CD4-positive, alpha-beta T cell (primary cell): ENCODE results near the gene DNAH2. TPM values are rescaled to one million over a fixed set of nuclear protein-coding genes. Genes with fewer than 3 reads are reported as not detected.

Source experiments
- ATAC-seq: fragments of 200-7000 bp; cut with Tn5 transposase; one replicate; pipeline ENCODE4 v1.10.0; 2022; ENCODE audit warnings: mild to moderate bottlenecking; ENCODE audit not compliant: poor library complexity
- CTCF ChIA-PET: fragments of 350-600 bp; sonication (Branson Sonifier 250); formaldehyde crosslinking; loops from one replicate; lab custom pipeline; 2021; ENCODE audit warnings: antibody characterized with exemption, inconsistent platforms; lab: Charles Lee
- POLR2A ChIA-PET: fragments of 350-600 bp; sonication (Branson Sonifier 250); formaldehyde crosslinking; loops from one replicate; lab custom pipeline; 2021; ENCODE audit warnings: antibody characterized with exemption, inconsistent platforms; lab: Charles Lee
- DNase-seq, 14 experiments: peaks; one replicate each; pipeline ENCODE4 v3.0.0-alpha.2; 2013 to 2020; ENCODE audit warnings: mixed read lengths in 2 of 14
- H3K27ac ChIP-seq, 2 donors: one replicate each; pipeline versions ENCODE4 v1.5.1 to v1.7.0; 2013; ENCODE audit warnings: low read length in 2 of 2, low read depth in 1 of 2, mild to moderate bottlenecking in 1 of 2
- H3K27me3 ChIP-seq, 2 experiments: 1 replicate in 1 of 2; 2 replicates in 1 of 2; pipeline versions ENCODE4 v1.6.1 to v1.7.0; 2013; ENCODE audit warnings: low read length in 2 of 2, control low read depth in 1 of 2, mild to moderate bottlenecking in 1 of 2, moderate library complexity in 1 of 2; ENCODE audit not compliant: insufficient read depth in 2 of 2, control insufficient read depth in 1 of 2
- H3K36me3 ChIP-seq: one replicate; pipeline ENCODE4 v1.6.1; 2013; ENCODE audit warnings: low read length, control low read depth; ENCODE audit not compliant: insufficient read depth
- H3K4me1 ChIP-seq: one replicate; pipeline ENCODE4 v1.6.1; 2013; ENCODE audit warnings: low read length, control low read depth; ENCODE audit not compliant: insufficient read depth
- H3K4me3 ChIP-seq: one replicate; pipeline ENCODE4 v1.5.1; 2013; ENCODE audit warnings: mild to moderate bottlenecking, low read length, moderate library complexity
- H3K9me3 ChIP-seq, 2 experiments: 1 replicate in 1 of 2; 2 replicates in 1 of 2; pipeline versions ENCODE4 v1.6.1 to v1.7.0; 2013; ENCODE audit warnings: low read length in 2 of 2, mild to moderate bottlenecking in 2 of 2, control low read depth in 1 of 2, moderate library complexity in 1 of 2; ENCODE audit not compliant: control insufficient read depth in 1 of 2, insufficient read depth in 1 of 2
- H3K27ac Mint-ChIP-seq: one replicate; pipeline ENCODE4 v1.8.0; 2020; ENCODE audit warnings: mixed read lengths
- H3K27me3 Mint-ChIP-seq: one replicate; pipeline ENCODE4 v1.8.0; 2021; ENCODE audit warnings: mixed read lengths
- H3K36me3 Mint-ChIP-seq: one replicate; pipeline ENCODE4 v1.8.0; 2021; ENCODE audit warnings: low read depth, mixed read lengths
- H3K4me1 Mint-ChIP-seq: one replicate; pipeline ENCODE4 v1.8.0; 2021; ENCODE audit warnings: low read depth, mixed read lengths
- H3K4me3 Mint-ChIP-seq: one replicate; pipeline ENCODE4 v1.8.0; 2020; ENCODE audit warnings: mild to moderate bottlenecking, mixed read lengths
- H3K9me3 Mint-ChIP-seq: one replicate; pipeline ENCODE4 v1.8.0; 2020; ENCODE audit warnings: mixed read lengths
- intact Hi-C, 2 experiments: fragments of 100-400 bp; cut with DNase I in 1 of 2; cut with micrococcal nuclease in 1 of 2; formaldehyde crosslinking; loops; one replicate each; pipeline versions ENCODE4 v1.15.1 to v1.9.0; 2023 to 2025; cut with DNase I, micrococcal nuclease
- total RNA-seq, 174 experiments: library from RNA in 2 of 174; stranded (reverse) in 2 of 174; gene quantifications; one replicate each; pipeline ENCODE4 v1.2.3 and lab custom pipeline; 2021 to 2026
- TF ChIP-seq, protein P1 (sequence below): fragments of 200-600 bp; IDR thresholded peaks from one replicate; pipeline ENCODE4 v1.8.0; 2022; ENCODE audit warnings: antibody characterized with exemption, mild to moderate bottlenecking

Gene DNAH2
- total RNA-seq, 2 experiments from 2014 or later: not detected

DNA sequence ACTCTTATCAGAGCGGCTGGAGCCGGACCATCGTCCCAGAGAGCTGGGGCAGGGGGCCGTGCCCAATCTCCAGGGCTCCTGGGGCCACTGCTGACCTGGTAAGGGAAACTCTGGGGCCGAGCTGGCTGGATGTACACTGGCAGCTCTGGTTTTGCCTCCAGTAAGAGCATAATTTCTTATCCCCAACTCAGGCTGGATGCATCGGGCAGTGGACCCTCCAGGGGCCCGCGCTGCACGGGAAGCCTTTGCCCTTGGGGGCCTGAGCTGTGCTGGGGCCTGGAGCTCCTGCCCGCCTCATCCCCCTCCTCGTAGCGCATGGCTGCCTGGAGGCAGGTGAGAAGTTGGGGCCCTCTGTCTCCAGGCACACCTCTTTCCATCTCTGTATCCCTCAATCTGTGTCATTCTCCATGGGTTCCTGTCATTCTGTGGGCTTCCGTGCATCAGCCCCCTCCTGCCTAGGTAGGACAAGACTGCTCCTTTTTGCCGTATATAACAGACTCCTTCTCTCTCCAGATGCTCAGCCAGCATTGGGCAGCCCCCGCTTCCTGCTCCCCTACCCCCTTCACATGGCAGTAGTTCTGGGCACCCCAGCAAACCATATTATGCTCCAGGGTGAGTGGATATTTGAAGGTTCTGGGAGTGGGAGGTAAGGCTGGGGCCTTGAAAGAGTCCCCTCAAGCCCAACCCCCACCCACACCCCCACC lies 128.0 kb downstream of the DNAH2 start:
- H3K27ac Mint-ChIP-seq: peak overlapping the region; percentile 90
- H3K4me1 ChIP-seq: peaks cover 50% of the 10 kb centered on the region
- intact Hi-C loops: loop anchor here (10.0 kb wide), 1 partner anchor 611 kb away; the partner anchor contains the start of genes DVL2 (in 2 of the 2) and PHF23 (in 2 of the 2)
- H3K9me3 ChIP-seq: no peaks in the 10 kb centered on the region
- H3K27ac ChIP-seq: peak overlapping the region; percentile 100
- H3K27me3 Mint-ChIP-seq: peaks cover 10% of the 10 kb centered on the region
- H3K36me3 ChIP-seq: peaks cover 52% of the 10 kb centered on the region
- TF ChIP-seq, protein P1, sequence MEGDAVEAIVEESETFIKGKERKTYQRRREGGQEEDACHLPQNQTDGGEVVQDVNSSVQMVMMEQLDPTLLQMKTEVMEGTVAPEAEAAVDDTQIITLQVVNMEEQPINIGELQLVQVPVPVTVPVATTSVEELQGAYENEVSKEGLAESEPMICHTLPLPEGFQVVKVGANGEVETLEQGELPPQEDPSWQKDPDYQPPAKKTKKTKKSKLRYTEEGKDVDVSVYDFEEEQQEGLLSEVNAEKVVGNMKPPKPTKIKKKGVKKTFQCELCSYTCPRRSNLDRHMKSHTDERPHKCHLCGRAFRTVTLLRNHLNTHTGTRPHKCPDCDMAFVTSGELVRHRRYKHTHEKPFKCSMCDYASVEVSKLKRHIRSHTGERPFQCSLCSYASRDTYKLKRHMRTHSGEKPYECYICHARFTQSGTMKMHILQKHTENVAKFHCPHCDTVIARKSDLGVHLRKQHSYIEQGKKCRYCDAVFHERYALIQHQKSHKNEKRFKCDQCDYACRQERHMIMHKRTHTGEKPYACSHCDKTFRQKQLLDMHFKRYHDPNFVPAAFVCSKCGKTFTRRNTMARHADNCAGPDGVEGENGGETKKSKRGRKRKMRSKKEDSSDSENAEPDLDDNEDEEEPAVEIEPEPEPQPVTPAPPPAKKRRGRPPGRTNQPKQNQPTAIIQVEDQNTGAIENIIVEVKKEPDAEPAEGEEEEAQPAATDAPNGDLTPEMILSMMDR: no peak
- no peaks in the 10 kb centered on the region for H3K27me3 ChIP-seq
- no peak for ATAC-seq
- peaks cover 25% of the 10 kb centered on the region for H3K4me1 Mint-ChIP-seq
- H3K4me3 Mint-ChIP-seq: peak overlapping the region; percentile 92
- H3K4me3 ChIP-seq: peak overlapping the region; percentile 84
- no peaks in the 10 kb centered on the region for H3K9me3 Mint-ChIP-seq
- POLR2A ChIA-PET: interaction anchor here (1.0 to 10.1 kb wide), 8 partner anchors 11 to 380 kb away, joined by 3 to 83 read pairs (median 4); partner anchors contain the start of genes CYB5D1, FXR2, KDM6B and NAA38
- peaks cover 77% of the 10 kb centered on the region for H3K36me3 Mint-ChIP-seq
- peak in 1 of 14 experiments; percentile 46 for DNase-seq
- CTCF ChIA-PET: interaction anchor here (0.8 to 2.2 kb wide), 3 partner anchors 11 to 102 kb away, joined by 3 to 20 read pairs (median 6); partner anchors contain the start of genes KDM6B and NAA38

DNA sequence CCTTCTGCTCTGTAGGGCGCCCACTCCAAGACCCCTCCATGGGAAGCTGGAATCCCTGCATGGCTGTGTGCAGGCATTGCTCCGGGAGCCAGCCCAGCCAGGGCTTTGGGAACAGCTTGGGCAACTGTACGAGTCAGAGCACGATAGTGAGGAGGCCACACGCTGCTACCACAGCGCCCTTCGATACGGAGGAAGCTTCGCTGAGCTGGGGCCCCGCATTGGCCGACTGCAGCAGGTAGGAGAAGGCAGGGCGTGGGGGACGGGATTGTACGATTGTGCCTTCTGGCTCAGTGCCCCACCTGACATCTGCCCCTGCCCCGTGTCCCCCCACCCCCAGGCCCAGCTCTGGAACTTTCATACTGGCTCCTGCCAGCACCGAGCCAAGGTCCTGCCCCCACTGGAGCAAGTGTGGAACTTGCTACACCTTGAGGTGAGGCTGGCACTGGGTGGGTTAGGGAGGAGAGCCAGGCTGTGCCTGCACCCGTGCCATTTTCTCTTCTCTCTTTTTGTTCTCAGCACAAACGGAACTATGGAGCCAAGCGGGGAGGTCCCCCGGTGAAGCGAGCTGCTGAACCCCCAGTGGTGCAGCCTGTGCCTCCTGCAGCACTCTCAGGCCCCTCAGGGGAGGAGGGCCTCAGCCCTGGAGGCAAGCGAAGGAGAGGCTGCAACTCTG lies 128.7 kb downstream of the DNAH2 start:
- Histone ChIP-seq H3K9me3 (no peaks in the 10 kb centered on the region), H3K4me3 (no peak overlapping the region), H3K27ac (peak overlapping the region in 1 of 2 donors; percentile 100), H3K4me1 (peaks cover 50% of the 10 kb centered on the region), H3K27me3 (no peaks in the 10 kb centered on the region), H3K36me3 (peaks cover 48% of the 10 kb centered on the region)
- peak overlapping the region; percentile 81 for H3K4me3 Mint-ChIP-seq
- TF ChIP-seq, protein P1: no peak
- intact Hi-C loops: loop anchor here (10.0 kb wide), 1 partner anchor 611 kb away; the partner anchor contains the start of genes DVL2 (in 2 of the 2) and PHF23 (in 2 of the 2)
- CTCF ChIA-PET: interaction anchor here (2.2 kb wide), 1 partner anchor 12 kb away, joined by 20 read pairs; the partner anchor contains the start of gene KDM6B
- H3K36me3 Mint-ChIP-seq: peaks cover 79% of the 10 kb centered on the region
- DNase-seq: peak in 1 of 14 experiments; percentile 47
- POLR2A ChIA-PET: interaction anchor here (6.8 to 10.1 kb wide), 2 partner anchors 10 to 11 kb away, joined by 79 to 83 read pairs; partner anchors contain the start of genes CYB5D1, KDM6B and NAA38
- no peaks in the 10 kb centered on the region for H3K9me3 Mint-ChIP-seq
- ATAC-seq: no peak
- peaks cover 10% of the 10 kb centered on the region for H3K27me3 Mint-ChIP-seq
- peaks cover 23% of the 10 kb centered on the region for H3K4me1 Mint-ChIP-seq
- H3K27ac Mint-ChIP-seq: peak overlapping the region; percentile 90
